GM12875 (cell line): ENCODE results near the gene IGF2BP1.

ENCODE experiments used
- H3K4me3 ChIP-seq: one replicate; pipeline ENCODE4 v1.5.1; 2011; ENCODE audit warnings: low read depth, low read length, control low read depth
- TF ChIP-seq, protein P1 (sequence below): IDR thresholded peaks from 2 replicates; pipeline ENCODE4 v1.5.1; 2011; ENCODE audit warnings: low read depth, mild to moderate bottlenecking, control low read depth, inconsistent platforms, low read length, moderate library complexity, borderline replicate concordance; ENCODE audit not compliant: insufficient read depth

Gene IGF2BP1

GRCh38 chr17:48989100-48989499, 8.1 kb upstream of the IGF2BP1 start:
- TF ChIP-seq, protein P1, sequence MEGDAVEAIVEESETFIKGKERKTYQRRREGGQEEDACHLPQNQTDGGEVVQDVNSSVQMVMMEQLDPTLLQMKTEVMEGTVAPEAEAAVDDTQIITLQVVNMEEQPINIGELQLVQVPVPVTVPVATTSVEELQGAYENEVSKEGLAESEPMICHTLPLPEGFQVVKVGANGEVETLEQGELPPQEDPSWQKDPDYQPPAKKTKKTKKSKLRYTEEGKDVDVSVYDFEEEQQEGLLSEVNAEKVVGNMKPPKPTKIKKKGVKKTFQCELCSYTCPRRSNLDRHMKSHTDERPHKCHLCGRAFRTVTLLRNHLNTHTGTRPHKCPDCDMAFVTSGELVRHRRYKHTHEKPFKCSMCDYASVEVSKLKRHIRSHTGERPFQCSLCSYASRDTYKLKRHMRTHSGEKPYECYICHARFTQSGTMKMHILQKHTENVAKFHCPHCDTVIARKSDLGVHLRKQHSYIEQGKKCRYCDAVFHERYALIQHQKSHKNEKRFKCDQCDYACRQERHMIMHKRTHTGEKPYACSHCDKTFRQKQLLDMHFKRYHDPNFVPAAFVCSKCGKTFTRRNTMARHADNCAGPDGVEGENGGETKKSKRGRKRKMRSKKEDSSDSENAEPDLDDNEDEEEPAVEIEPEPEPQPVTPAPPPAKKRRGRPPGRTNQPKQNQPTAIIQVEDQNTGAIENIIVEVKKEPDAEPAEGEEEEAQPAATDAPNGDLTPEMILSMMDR = no peak
- no peak overlapping the region for H3K4me3 ChIP-seq

- TF ChIP-seq, protein P1 = no peak
- no peak overlapping the region for H3K4me3 ChIP-seq
These were observed 6.3 kb upstream of the IGF2BP1 start for GRCh38 chr17:48990882-48991357.

DNA sequence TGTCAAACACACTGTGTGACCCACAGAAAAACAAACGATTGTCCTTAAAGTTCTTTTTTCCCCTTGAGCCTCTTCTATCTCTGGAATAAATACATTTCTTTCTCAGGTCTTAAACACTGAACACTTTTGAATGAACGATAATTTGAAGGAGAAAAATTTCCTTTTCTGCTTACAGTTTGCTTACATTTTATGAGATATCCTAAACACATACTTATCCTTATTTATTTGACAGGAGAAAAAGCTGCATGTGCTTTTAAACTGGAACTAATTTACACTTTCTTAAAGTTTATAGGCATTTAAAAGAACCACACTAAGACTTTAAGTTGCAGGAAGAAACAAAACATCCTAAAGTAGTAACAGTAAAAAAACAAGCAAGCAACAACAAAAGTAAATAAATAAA, 4.7 kb upstream of the IGF2BP1 start:
- H3K4me3 ChIP-seq = no peak overlapping the region
- TF ChIP-seq, protein P1 = no peak

GRCh38 chr17:48993305-48993704, 3.9 kb upstream of the IGF2BP1 start:
- TF ChIP-seq, protein P1 = no peak
- no peak overlapping the region for H3K4me3 ChIP-seq

- no peak overlapping the region for H3K4me3 ChIP-seq
- TF ChIP-seq, protein P1 = no peak
These were observed 3.2 kb upstream of the IGF2BP1 start for GRCh38 chr17:48993951-48994350.

DNA sequence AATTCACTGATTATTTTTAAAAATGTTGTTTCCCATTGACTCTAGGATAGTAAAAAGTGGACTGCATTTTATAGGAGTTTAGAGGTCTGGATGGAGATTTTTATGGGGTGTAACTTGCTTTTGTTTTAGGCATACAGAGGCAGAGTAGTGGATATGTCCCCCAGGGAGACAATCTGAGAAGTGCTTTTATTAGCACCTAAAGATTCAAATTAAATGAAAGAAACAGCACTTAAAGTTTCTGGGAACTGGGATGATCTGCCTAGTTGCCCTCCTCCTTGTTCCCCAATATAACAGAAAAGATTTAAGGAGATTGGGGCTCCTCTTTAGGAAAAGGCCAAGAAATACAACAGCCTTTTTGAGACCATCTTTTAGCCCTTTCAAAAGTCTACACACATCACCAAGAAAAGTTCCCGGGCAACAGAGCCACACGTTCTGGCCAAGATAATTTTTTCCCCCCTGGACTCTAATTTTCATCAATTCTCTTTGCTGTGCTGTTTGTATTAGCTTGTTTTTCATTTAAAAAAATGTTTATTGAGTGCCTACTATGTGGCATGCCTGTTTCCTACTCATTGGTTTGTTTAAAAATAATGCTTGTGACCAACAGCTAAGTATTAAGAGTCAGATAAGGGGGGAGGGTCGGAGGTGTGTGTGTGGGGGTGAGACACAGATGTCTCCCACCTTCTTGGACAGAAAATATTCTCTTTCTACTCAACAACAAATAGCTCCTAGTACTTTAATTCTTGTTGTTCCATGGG, 2.5 kb upstream of the IGF2BP1 start:
- no peak overlapping the region for H3K4me3 ChIP-seq
- TF ChIP-seq, protein P1 = no peak
